ENCODE measurements around the gene UCN2.
"Not testable (repeated sequence)": the region's sequence is repeated elsewhere in the genome, so short reads cannot be mapped to it uniquely, and the experiment has no call there.

DNA sequence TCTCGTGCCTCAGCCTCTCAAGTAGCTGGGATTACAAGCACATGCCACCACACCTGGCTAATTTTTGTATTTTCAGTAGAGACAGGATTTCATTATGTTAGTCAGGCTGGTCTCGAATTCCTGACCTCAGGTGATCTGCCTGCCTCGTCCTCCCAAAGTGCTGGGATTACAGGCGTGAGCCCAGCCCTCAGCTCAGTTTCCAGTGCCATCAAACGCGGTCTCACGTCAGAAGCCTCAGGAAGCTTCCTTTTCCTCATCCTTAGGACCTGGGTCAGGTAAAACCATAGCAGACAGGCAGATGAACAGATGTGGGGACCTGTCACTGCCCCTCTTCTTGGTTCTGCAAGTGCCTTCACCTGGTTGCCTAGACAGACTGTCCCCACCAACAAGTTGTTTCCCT is 11.9 kb downstream of the UCN2 start:
- not testable (repeated sequence) for TF ChIP-seq EZH2 (IDR thresholded peaks at IDR 0.05); FOXP2 (optimal IDR thresholded peaks at IDR 0.05; ENCODE audit: control extremely low read depth, extremely low read length, insufficient read depth); POLR2AphosphoS5 (IDR thresholded peaks at IDR 0.05; ENCODE audit: borderline replicate concordance, low read depth, low read length)

Measured in SK-N-MC (cell line).